Neutrophil (primary cell): ENCODE results near the gene MAEA.

Experiments
- H3K27ac ChIP-seq: fragments of 200-600 bp; sonication (generic); 2 replicates; pipeline ENCODE4 v1.5.1; 2016; ENCODE audit warnings: mild to moderate bottlenecking, moderate library complexity
- H3K27me3 ChIP-seq: fragments of 200-600 bp; sonication (generic); 2 replicates; pipeline ENCODE4 v1.6.0; 2016; ENCODE audit warnings: mild to moderate bottlenecking
- H3K36me3 ChIP-seq: fragments of 200-600 bp; sonication (generic); 2 replicates; pipeline ENCODE4 v1.5.1; 2017
- H3K4me1 ChIP-seq, 2 experiments: fragments of 200-600 bp in 1 of 2; sonication (generic) in 1 of 2; 1 replicate in 1 of 2; 2 replicates in 1 of 2; pipeline versions ENCODE4 v1.5.1 to v1.6.1; 2013 to 2016; ENCODE audit warnings: low read depth in 1 of 2, low read length in 1 of 2, mild to moderate bottlenecking in 1 of 2, moderate library complexity in 1 of 2; ENCODE audit not compliant: control insufficient read depth in 1 of 2, insufficient read depth in 1 of 2
- H3K4me3 ChIP-seq, 2 experiments: fragments of 200-600 bp in 1 of 2; sonication (generic) in 1 of 2; 1 replicate in 1 of 2; 2 replicates in 1 of 2; pipeline ENCODE4 v1.5.1; 2013 to 2016; ENCODE audit warnings: low read depth in 1 of 2, low read length in 1 of 2, mild to moderate bottlenecking in 1 of 2, moderate library complexity in 1 of 2
- H3K9me3 ChIP-seq: fragments of 200-600 bp; sonication (generic); 2 replicates; pipeline ENCODE4 v1.5.1; 2016
- TF ChIP-seq, protein P1 (sequence below): fragments of 200-600 bp; sonication (generic); IDR thresholded peaks from 2 replicates; pipeline ENCODE4 v1.5.1; 2016; ENCODE audit warnings: antibody characterized with exemption

The MAEA gene

DNA sequence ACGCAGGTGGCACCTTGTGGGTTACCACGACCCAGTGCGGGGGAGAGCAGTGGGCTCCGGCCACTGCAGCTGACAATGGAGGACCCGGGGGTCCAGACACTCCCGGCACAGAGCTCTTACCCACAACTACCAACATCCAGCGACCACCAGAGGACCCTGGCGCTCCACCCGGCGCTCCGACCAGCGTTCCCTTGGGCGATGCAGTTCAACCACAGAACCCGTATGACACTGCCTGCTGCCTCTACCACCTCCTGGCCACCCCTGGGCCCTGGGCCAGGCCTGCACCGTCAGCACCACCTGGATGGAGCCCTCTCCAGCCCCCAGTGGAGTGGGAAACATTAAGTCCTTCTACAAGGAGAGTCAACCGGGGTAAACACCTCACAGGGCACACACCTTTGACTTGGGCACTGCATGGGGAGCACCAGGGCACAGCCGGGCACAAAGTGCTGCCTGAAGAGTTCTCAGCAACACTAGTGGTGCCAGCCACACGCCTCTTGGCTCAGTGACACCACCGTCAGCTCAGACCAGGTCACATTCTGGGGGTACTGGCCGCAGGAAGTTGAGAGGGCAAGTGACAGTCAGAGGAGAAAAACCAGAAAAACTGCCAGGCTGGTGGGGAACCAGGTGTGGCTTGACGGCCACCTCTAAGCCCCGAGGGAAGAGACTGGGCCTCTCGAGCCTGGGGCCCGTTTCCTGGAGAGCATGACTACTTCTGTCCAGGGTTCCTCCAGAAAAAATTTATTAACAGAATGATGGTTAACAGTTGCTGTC is 43.4 kb upstream of the MAEA start:
- Histone ChIP-seq H3K9me3 (no peaks in the 10 kb centered on the region), H3K4me3 (peak overlapping the region; percentile 81 to 84), H3K27ac (peak overlapping the region; percentile 96), H3K4me1 (peaks cover 29 to 42% of the 10 kb centered on the region in 2 experiments), H3K36me3 (peaks cover 5% of the 10 kb centered on the region), H3K27me3 (no peaks in the 10 kb centered on the region)
- TF ChIP-seq, protein P1, sequence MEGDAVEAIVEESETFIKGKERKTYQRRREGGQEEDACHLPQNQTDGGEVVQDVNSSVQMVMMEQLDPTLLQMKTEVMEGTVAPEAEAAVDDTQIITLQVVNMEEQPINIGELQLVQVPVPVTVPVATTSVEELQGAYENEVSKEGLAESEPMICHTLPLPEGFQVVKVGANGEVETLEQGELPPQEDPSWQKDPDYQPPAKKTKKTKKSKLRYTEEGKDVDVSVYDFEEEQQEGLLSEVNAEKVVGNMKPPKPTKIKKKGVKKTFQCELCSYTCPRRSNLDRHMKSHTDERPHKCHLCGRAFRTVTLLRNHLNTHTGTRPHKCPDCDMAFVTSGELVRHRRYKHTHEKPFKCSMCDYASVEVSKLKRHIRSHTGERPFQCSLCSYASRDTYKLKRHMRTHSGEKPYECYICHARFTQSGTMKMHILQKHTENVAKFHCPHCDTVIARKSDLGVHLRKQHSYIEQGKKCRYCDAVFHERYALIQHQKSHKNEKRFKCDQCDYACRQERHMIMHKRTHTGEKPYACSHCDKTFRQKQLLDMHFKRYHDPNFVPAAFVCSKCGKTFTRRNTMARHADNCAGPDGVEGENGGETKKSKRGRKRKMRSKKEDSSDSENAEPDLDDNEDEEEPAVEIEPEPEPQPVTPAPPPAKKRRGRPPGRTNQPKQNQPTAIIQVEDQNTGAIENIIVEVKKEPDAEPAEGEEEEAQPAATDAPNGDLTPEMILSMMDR, result no peak

DNA sequence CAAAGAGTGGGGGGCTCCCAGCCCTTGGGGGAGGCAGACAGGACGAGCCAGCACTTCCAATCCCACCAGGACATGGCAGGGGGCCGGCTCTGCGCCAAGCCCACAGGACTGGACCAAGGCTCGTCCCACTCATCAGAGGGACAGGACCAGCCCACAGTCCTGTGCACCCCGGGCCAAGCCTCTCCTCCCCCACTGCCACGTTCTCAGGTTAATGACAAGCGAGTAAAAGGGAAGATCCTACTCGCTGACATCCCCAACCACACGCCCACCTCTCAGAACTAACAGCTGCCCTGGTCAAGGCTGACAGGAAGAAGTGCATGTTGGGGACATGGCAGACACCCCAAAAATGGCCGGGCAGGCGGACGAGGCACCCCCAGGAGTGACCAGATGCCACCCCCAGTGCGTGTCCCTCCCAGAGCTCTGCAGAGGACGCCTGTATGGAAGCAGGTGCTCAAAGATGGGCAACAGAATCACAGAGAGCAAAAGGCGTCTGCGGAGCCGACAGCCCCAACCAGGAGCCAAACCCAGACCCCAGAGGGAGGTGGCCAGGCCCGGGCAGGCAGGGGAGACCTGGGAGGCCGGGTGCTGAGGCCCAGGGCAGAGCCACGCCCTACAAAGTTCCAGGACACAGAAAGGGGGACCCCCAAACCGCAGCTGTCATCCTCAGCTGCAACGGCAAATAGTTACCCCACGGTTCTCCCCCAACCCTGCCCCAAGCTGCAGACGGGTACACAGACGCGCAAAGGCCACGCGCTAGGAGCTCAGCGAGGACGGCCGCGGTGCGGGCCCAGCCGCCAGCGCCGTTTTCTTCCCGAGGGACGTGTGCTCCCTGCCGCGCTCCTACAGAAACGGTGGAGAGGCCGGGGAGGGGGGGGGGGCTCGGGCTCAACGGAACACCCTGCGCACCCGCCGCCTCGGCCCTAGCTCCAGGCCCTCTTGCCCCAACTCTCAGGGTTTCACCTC is 42.5 kb upstream of the MAEA start:
- TF ChIP-seq, protein P1, result no peak
- Histone ChIP-seq H3K27me3 (no peaks in the 10 kb centered on the region), H3K36me3 (no peaks in the 10 kb centered on the region), H3K4me3 (peak overlapping the region; percentile 81 to 84), H3K27ac (peak overlapping the region; percentile 96), H3K9me3 (no peaks in the 10 kb centered on the region), H3K4me1 (peaks cover 29 to 42% of the 10 kb centered on the region in 2 experiments)

DNA sequence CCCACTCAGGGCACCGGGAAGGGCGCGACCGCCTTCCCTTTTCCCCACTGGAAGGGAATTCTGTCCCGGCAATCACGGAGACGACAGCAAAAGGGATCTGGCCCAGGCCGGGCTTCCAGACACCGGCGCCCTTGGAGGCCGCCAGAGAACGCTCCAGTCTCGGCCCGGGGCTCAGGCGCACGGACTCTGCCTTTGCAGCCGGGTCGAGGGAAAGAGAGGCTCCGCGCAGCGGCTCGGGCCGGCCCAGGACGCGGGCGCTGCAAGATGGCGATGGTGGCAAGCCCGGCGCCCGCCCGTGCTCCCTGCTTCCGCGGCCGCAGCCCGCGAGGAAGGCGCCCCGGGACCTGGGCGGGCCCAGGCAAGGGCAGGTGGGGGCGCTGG is 41.8 kb upstream of the MAEA start:
- H3K9me3 ChIP-seq, result no peaks in the 10 kb centered on the region
- H3K4me3 ChIP-seq, result peak overlapping the region; percentile 81 to 84
- TF ChIP-seq, protein P1, result no peak
- no peaks in the 10 kb centered on the region for H3K36me3 ChIP-seq
- no peaks in the 10 kb centered on the region for H3K27me3 ChIP-seq
- peaks cover 29 to 42% of the 10 kb centered on the region in 2 experiments for H3K4me1 ChIP-seq
- H3K27ac ChIP-seq, result peak overlapping the region; percentile 96

DNA sequence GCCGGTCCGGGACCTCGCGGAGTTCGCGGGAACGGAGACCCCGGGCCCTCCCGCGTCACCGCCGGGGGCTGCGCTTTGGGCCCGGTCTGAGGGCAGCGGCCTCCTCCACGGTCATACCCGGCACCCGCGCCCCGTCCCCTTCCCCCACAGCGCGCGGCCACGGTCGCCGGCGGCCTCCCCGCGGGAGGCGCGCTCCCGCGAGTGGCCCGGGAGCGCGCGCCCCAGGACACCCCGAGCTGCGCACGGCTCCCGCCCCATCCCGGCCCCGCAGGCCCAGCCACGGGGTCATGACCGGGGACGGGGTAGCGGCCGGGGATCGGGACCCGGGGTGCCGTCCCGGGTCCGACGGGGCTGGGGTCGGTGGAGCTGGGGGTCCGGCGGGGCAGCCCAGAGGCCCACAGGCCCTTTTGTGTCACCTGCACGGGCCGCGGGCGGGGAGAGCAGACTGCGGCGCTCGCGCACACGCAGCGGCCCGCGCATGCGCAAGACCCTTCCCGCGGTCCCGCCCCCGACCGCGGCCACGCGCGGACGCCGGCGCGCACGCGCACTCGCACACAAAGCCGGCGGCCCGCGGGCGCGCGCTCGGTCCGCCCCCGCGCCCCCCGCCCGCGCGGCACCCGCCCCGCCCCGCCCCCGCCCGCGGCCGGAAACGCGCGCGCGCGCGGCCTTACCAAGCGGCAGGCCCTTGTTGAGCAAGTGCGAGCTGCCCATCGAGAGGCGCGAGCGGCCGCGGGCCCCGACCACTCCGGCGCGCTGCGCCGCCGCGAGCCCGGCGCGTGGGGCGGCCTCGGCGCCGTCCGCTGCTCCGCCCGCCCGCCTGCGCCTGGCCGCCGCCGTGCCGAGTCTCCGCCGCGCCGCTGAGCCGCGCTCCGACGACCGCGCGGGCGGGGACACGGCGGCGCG is 41.2 kb upstream of the MAEA start, which contains the start of gene CTBP1:
CTBP1 (minus strand) TSS at position 886 of the 903 bp plus-strand sequence. CDS start 7,799 bp downstream, outside the sequence.
- peak within 1 kb of the TSS; percentile 81 to 84 for H3K4me3 ChIP-seq
- no peaks in the 10 kb centered on the region for H3K27me3 ChIP-seq
- peaks cover 29 to 42% of the 10 kb centered on the region in 2 experiments for H3K4me1 ChIP-seq
- H3K9me3 ChIP-seq, result no peaks in the 10 kb centered on the region
- H3K36me3 ChIP-seq, result no peaks in the 10 kb centered on the region
- H3K27ac ChIP-seq, result peak within 1 kb of the TSS; percentile 96
- TF ChIP-seq, protein P1, result peak; percentile 13
